H1 (cell line): ENCODE results near the gene COL6A3. TPM values are rescaled to one million over a fixed set of nuclear protein-coding genes. Genes with fewer than 3 reads are reported as not detected.

Experiments
- HDAC2 ChIP-seq, 2 experiments: fragments of 300-600 bp in 1 of 2; sonication (generic) in 1 of 2; IDR thresholded peaks; 2 replicates each; pipeline ENCODE4 v1.6.1; 2011 to 2012; ENCODE audit warnings: low read depth in 2 of 2, low read length in 2 of 2, mild to moderate bottlenecking in 2 of 2, moderate library complexity in 2 of 2, borderline replicate concordance in 1 of 2, inconsistent platforms in 1 of 2
- POLR2A ChIP-seq, 2 experiments: IDR thresholded peaks; 1 replicate in 1 of 2; 2 replicates in 1 of 2; pipeline ENCODE4 v1.6.1; 2011; ENCODE audit warnings: low read depth in 2 of 2, low read length in 2 of 2, mild to moderate bottlenecking in 2 of 2; ENCODE audit errors: control extremely low read depth in 1 of 2
- polyA plus RNA-seq, 7 experiments: library from polyadenylated mRNA; depleted of rRNA in 3 of 7; stranded (reverse) in 5 of 7; unstranded in 2 of 7; fragments of >200 nt in 5 of 7; fragments of 200-250 nt in 2 of 7; gene quantifications; 1 replicate in 5 of 7; 2 replicates in 1 of 7; 4 replicates in 1 of 7; pipeline versions ENCODE4 v1.2.1 to v1.2.3, GENCODE V29; 2011 to 2013; ENCODE audit warnings: missing spikeins in 2 of 7, mixed read lengths in 2 of 7
- total RNA-seq: library from RNA; stranded (reverse); fragmentation: NEBNext Ultra II Directional; extraction: Animal tissue kit (Norgen Biotek cat#: 25700); gene quantifications from 2 replicates; pipeline ENCODE4 v1.2.1, GENCODE V29; 2021

Gene COL6A3
- total and polyA plus RNA-seq, 2 of the 8 experiments (the other 6 are each of a cell fraction or from before 2014, with no cell fraction given): 1.2 to 3.4 TPM

DNA sequence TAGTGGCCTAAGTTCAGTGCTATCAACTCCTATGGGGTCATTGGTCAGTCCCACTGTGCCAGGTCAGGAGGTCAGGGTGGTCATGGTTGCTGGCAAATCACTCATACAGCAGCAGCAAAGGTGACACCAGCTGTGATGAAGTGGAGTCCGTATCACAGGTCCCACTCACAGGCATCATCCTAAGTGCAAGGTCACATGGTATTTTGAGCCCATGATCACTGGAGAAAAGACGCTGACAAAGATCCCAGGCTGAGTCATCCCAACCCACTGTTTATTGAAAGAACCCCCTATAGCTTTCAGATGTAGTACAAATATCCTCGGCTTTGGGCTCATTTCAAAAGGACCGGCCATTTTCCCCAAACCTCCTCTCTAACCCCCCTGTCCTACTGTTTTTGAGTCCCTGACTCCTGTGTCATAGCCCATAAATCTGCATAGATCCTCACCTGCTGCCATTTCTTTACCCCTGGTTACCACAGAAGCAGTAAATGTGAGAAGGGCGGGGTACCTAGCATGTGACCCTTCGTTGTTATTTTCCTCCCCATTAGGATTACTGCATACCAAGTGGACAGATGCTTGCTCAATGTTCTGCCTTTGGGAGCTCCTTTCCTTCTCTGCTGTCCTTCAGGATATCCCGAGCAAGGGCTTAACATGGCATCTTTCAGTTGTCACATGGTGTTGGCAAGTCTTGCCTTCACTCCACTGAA lies 107.7 kb downstream of the COL6A3 start (continued):
- TF ChIP-seq HDAC2 (IDR thresholded peaks at IDR 0.05; ENCODE audit: borderline replicate concordance in 1 of 2, low read depth in 2 of 2, low read length in 2 of 2) (no peak), POLR2A (IDR thresholded peaks at IDR 0.05; ENCODE audit: control extremely low read depth in 1 of 2, low read depth in 2 of 2, low read length in 2 of 2) (no peak)
